CD8-positive, alpha-beta memory T cell (primary cell): ENCODE results near the gene KCTD11. TPM values are rescaled to one million over a fixed set of nuclear protein-coding genes. Genes with fewer than 3 reads are reported as not detected.

ENCODE experiments used
- CTCF ChIA-PET: fragments of 350-600 bp; sonication (Branson Sonifier 250); formaldehyde crosslinking; loops from one replicate; lab custom pipeline; 2021; ENCODE audit warnings: antibody characterized with exemption; lab: Charles Lee
- POLR2A ChIA-PET: fragments of 350-600 bp; sonication (Branson Sonifier 250); formaldehyde crosslinking; loops from one replicate; lab custom pipeline; 2021; ENCODE audit warnings: antibody characterized with exemption; lab: Charles Lee
- DNase-seq, 5 donors: peaks; one replicate each; pipeline versions ENCODE4 v3.0.0 to v3.0.0-alpha.2; 2020 to 2022; ENCODE audit warnings: mixed read lengths in 1 of 5
- H3K27ac ChIP-seq: one replicate; pipeline ENCODE4 v1.7.0; 2013; ENCODE audit warnings: low read depth, mild to moderate bottlenecking, low read length, moderate library complexity
- H3K27me3 ChIP-seq: 2 replicates; pipeline ENCODE4 v1.7.0; 2013; ENCODE audit warnings: low read length, mild to moderate bottlenecking; ENCODE audit not compliant: insufficient read depth, poor library complexity, severe bottlenecking
- H3K36me3 ChIP-seq: 2 replicates; pipeline ENCODE4 v1.7.0; 2013; ENCODE audit warnings: mild to moderate bottlenecking, low read length, moderate library complexity; ENCODE audit not compliant: insufficient read depth
- H3K4me1 ChIP-seq: 2 replicates; pipeline ENCODE4 v1.7.0; 2013; ENCODE audit warnings: mild to moderate bottlenecking, low read length, moderate library complexity; ENCODE audit not compliant: insufficient read depth
- H3K4me3 ChIP-seq: 2 replicates; pipeline ENCODE4 v1.7.0; 2013; ENCODE audit warnings: mild to moderate bottlenecking, low read length
- H3K9me3 ChIP-seq: 2 replicates; pipeline ENCODE4 v1.7.0; 2013; ENCODE audit warnings: mild to moderate bottlenecking, low read length
- H3K27ac Mint-ChIP-seq, 8 donors: one replicate each; pipeline ENCODE4 v1.8.0; 2020 to 2021; ENCODE audit warnings: mixed read lengths in 8 of 8, mild to moderate bottlenecking in 6 of 8, inconsistent platforms in 3 of 8, moderate library complexity in 3 of 8
- H3K27me3 Mint-ChIP-seq, 2 donors: one replicate each; pipeline ENCODE4 v1.8.0; 2020 to 2021; ENCODE audit warnings: mixed read lengths in 2 of 2, mild to moderate bottlenecking in 1 of 2, moderate library complexity in 1 of 2
- H3K36me3 Mint-ChIP-seq, 3 donors: one replicate each; pipeline ENCODE4 v1.8.0; 2020 to 2021; ENCODE audit warnings: mixed read lengths in 3 of 3, inconsistent platforms in 1 of 3, mild to moderate bottlenecking in 1 of 3
- H3K4me1 Mint-ChIP-seq, 3 donors: one replicate each; pipeline ENCODE4 v1.8.0; 2020 to 2021; ENCODE audit warnings: mixed read lengths in 3 of 3, inconsistent platforms in 1 of 3, mild to moderate bottlenecking in 1 of 3
- H3K4me3 Mint-ChIP-seq, 7 donors: one replicate each; pipeline ENCODE4 v1.8.0; 2020 to 2021; ENCODE audit warnings: mixed read lengths in 7 of 7, mild to moderate bottlenecking in 6 of 7, moderate library complexity in 4 of 7, inconsistent platforms in 2 of 7
- H3K9me3 Mint-ChIP-seq, 5 donors: one replicate each; pipeline ENCODE4 v1.8.0; 2020 to 2022; ENCODE audit warnings: mixed read lengths in 5 of 5, mild to moderate bottlenecking in 3 of 5, moderate library complexity in 2 of 5, inconsistent platforms in 1 of 5
- polyA plus RNA-seq: library from polyadenylated mRNA; unstranded; fragments of 300-500 nt; fragmentation: Illumina TruSeq; gene quantifications from one replicate; pipeline ENCODE4 v1.2.3, GENCODE V29; 2021
- total RNA-seq, 2 experiments: library from RNA; stranded (reverse); gene quantifications; one replicate each; pipeline ENCODE4 v1.2.3, GENCODE V29; 2021

KCTD11 gene
- total and polyA plus RNA-seq, 3 experiments from 2014 or later, result 1.9 to 5.1 (median 4.6) TPM

DNA sequence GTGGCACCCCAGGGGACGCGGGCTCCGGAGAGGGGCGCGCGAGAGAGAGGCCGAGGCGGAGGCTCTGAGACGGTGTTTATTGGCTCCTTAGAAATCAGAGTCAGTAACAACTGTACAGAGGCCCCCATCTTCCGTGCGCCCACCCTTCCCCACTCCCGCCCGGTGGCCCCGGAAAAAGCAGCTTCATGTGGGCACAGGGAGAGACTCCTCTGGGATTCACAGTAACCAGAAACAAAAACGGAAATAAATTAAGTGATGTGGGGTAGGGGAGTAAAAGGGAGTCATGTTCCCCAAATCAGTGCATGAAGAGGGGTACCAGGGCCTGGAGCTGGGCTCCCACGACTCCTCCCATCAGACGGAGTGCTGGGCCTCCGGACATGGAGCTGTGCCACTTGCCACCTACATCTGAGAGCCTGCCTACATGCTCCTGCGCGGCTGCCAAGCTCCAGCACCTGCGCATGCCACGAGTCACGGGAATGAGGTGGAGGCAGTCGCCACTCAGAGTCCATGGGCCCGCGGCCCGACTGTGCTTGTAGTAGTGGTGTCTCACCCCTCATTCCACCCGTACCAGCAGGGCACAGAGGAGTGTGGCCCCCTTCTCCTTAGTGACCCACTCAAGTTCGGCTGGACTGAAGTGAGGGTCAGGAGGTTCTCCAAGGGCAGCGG is 36.3 kb upstream of the KCTD11 start:
- Mint-ChIP-seq H3K4me1 (peaks cover 36 to 50% (median 41%) of the 10 kb centered on the region in 3 donors), H3K36me3 (peaks cover 7 to 82% (median 9%) of the 10 kb centered on the region in 3 donors), H3K9me3 (no peaks in the 10 kb centered on the region), H3K27ac (peak overlapping the region; percentile 92 to 97 (median 94)), H3K27me3 (peaks cover 0 to 8% of the 10 kb centered on the region in 2 donors), H3K4me3 (peak overlapping the region; percentile 87 to 96 (median 92))
- Histone ChIP-seq H3K36me3 (peaks cover 37% of the 10 kb centered on the region), H3K4me3 (peak overlapping the region; percentile 66), H3K27me3 (no peaks in the 10 kb centered on the region), H3K9me3 (no peaks in the 10 kb centered on the region), H3K4me1 (peaks cover 41% of the 10 kb centered on the region), H3K27ac (peak overlapping the region; percentile 76)
- DNase-seq, result no peak
- POLR2A ChIA-PET, result interaction anchor here (0.7 to 3.8 kb wide), 4 partner anchors 11 to 164 kb away, joined by 3 to 17 read pairs (median 8); partner anchors contain the start of genes ACAP1 and ZBTB4
- CTCF ChIA-PET, result interaction anchor here (1.4 kb wide), 2 partner anchors 9 to 19 kb away, joined by 5 read pairs; no protein-coding TSS in a partner anchor

DNA sequence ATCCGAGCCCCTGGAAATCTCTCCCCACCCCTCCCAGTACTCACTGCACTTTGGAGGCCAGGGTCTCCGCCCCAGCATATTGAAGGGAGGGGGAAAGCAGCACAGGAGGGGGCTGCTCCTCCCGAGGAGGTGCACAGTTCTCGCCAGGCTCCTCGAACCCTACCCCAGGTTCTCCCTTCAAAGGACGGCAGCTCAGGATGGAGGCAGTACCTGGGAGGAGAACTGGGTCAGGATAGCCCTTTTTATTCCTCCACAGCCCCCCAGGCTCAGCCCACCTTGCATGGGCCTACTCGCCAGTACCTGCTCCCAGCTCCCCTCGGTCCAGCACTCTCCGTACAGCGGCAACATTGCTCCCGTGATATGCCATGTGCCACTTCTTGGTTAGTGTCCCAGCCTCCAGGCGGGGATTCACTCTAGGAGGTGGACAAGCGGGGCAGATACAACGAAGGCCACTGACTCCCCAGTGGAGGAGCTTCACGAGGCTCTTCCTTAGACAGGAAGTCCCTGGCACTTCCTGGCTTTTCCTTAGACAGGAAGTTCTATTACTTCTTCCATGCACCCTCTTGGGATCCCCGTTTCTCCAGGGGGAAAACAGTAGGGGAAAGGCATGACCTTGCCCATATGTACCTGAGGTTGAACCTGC is 34.7 kb upstream of the KCTD11 start:
- no peak overlapping the region for H3K4me3 ChIP-seq
- H3K27me3 Mint-ChIP-seq, result peaks cover 0 to 8% of the 10 kb centered on the region in 2 donors
- H3K27me3 ChIP-seq, result no peaks in the 10 kb centered on the region
- H3K4me1 Mint-ChIP-seq, result peaks cover 25 to 38% (median 31%) of the 10 kb centered on the region in 3 donors
- POLR2A ChIA-PET, result interaction anchor here (0.7 to 3.8 kb wide), 2 partner anchors 19 kb away, joined by 4 to 17 read pairs; partner anchors contain the start of gene ACAP1
- peak overlapping the region in 6 of 7 donors; percentile 36 to 86 (median 50) for H3K4me3 Mint-ChIP-seq
- H3K27ac Mint-ChIP-seq, result peak overlapping the region in 5 of 8 donors; percentile 21 to 83 (median 66)
- peaks cover 0 to 82% (median 13%) of the 10 kb centered on the region in 3 donors for H3K36me3 Mint-ChIP-seq
- no peak overlapping the region for H3K27ac ChIP-seq
- peaks cover 39% of the 10 kb centered on the region for H3K36me3 ChIP-seq
- no peak for DNase-seq
- no peaks in the 10 kb centered on the region for H3K9me3 Mint-ChIP-seq
- CTCF ChIA-PET, result interaction anchor here (1.0 to 1.4 kb wide), 3 partner anchors 12 to 38 kb away, joined by 3 to 4 read pairs (median 4); partner anchors contain the start of gene TMEM95
- no peaks in the 10 kb centered on the region for H3K9me3 ChIP-seq
- peaks cover 31% of the 10 kb centered on the region for H3K4me1 ChIP-seq

DNA sequence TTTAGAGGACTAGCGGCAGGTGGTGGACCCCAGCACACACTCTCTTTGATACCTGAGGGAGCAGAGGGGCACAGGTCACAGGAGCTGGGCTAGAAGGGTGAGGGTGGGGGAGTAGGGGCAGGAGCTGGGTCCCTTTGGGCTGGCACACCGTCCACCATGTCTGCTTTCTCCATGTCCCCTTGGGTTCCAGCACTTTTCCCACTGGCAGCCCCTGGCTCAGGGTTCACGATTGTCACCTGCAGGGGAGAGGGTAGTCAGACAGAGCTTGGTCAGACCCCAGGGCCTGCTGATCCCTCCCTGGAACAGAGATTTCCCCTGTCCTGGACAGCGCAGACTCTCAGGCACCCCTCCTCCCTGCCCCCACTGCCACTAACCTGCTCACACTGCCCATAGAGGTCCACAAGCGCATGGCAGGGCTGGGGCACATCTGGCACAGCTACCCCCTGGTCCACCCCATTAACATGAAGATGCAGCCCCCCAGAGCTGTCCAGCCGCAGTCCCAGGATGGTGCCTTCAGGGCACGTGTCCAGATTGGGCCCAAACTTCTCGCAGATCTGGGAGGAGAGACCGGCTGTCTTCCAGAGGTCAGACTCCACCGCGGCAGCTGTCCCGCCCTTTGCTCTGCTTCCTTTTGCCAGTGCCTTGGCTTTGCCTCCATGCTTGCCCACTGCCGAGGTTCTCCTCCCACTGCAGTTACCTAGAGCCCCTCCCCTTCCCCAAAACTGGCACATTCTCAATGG is 33.7 kb upstream of the KCTD11 start:
- Mint-ChIP-seq H3K4me1 (peaks cover 15 to 28% (median 21%) of the 10 kb centered on the region in 3 donors), H3K27ac (peak overlapping the region in 4 of 8 donors; percentile 42 to 91 (median 65)), H3K9me3 (no peaks in the 10 kb centered on the region), H3K4me3 (peak overlapping the region in 3 of 7 donors; percentile 34 to 86 (median 80)), H3K27me3 (peaks cover 0 to 2% of the 10 kb centered on the region in 2 donors), H3K36me3 (peaks cover 0 to 82% (median 11%) of the 10 kb centered on the region in 3 donors)
- DNase-seq, result no peak
- H3K4me3 ChIP-seq, result no peak overlapping the region
- peaks cover 21% of the 10 kb centered on the region for H3K4me1 ChIP-seq
- POLR2A ChIA-PET, result no interaction called here
- CTCF ChIA-PET, result interaction anchor here (1.0 to 1.4 kb wide), 3 partner anchors 13 to 37 kb away, joined by 3 to 4 read pairs (median 4); partner anchors contain the start of gene TMEM95
- no peaks in the 10 kb centered on the region for H3K9me3 ChIP-seq
- no peak overlapping the region for H3K27ac ChIP-seq
- no peaks in the 10 kb centered on the region for H3K27me3 ChIP-seq
- peaks cover 39% of the 10 kb centered on the region for H3K36me3 ChIP-seq

DNA sequence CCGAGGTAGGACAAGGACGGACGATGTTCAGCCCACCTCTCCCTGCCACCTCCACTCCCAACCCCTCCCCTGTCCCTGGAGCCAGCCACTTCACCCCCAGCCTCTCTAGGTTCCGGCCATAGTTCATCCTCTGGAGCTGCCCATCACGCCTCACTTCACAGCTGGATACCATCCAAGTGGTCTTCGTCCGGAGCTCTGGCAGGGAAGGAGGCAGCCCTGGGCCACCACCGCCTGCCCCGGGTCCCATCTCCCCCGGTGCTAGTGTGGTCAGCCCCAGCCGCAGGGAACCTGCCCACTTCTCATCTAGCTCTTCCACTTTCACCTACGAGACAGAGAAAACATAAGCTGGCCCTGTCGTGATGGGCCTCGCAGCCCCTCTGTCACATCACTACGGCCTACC is 30.5 kb upstream of the KCTD11 start:
- Mint-ChIP-seq H3K36me3 (peaks cover 0 to 83% (median 11%) of the 10 kb centered on the region in 3 donors), H3K27me3 (no peaks in the 10 kb centered on the region), H3K9me3 (no peaks in the 10 kb centered on the region), H3K27ac (peak overlapping the region in 1 of 8 donors; percentile 27), H3K4me3 (peak overlapping the region in 1 of 7 donors; percentile 42), H3K4me1 (peaks cover 4 to 9% (median 6%) of the 10 kb centered on the region in 3 donors)
- DNase-seq, result no peak
- H3K9me3 ChIP-seq, result no peaks in the 10 kb centered on the region
- peaks cover 36% of the 10 kb centered on the region for H3K36me3 ChIP-seq
- peaks cover 13% of the 10 kb centered on the region for H3K4me1 ChIP-seq
- H3K4me3 ChIP-seq, result no peak overlapping the region
- no peaks in the 10 kb centered on the region for H3K27me3 ChIP-seq
- ChIA-PET CTCF (interaction anchor here (1.2 to 9.8 kb wide), 3 partner anchors 9 to 34 kb away, joined by 4 to 85 read pairs (median 5); partner anchors contain the start of gene ACAP1), POLR2A (no interaction called here)
- H3K27ac ChIP-seq, result no peak overlapping the region

DNA sequence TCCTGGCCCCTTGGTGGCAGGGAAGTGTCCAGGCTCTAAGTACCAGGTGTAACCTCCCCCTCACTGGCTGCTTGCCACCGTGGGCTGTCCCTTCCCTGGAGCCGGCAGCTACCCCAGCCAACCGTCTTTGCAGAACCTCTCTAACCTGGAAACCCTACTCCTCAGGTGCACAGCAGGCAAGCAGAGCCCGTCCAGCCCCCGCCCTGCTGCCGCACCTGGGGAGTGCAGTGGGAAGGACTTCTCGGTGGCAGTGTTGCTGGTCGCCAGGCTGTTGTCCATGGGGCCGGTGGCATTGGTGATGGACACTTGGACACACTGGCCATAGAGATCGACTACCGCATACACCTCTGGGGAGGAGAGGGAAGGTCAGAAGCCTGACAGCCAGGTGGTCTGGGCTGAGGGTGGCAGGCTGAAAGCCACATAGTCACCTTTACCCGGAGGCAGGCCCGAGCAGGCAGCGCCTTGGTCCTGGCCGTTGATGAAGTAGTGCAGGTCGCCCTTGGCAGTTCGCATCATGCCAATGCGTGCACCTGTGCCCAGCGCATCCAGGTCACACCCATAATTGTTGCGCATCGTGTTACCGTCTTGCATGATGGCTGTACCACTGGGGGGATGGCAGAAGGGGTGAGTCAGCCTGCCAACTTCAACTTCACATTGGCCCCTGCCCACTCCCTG is 29.3 kb upstream of the KCTD11 start:
- no peak overlapping the region for H3K4me3 Mint-ChIP-seq
- H3K9me3 Mint-ChIP-seq, result no peaks in the 10 kb centered on the region
- Histone ChIP-seq H3K27me3 (no peaks in the 10 kb centered on the region), H3K9me3 (no peaks in the 10 kb centered on the region), H3K4me1 (peaks cover 13% of the 10 kb centered on the region), H3K36me3 (peaks cover 36% of the 10 kb centered on the region), H3K4me3 (no peak overlapping the region), H3K27ac (no peak overlapping the region)
- H3K27me3 Mint-ChIP-seq, result no peaks in the 10 kb centered on the region
- peaks cover 4 to 15% (median 6%) of the 10 kb centered on the region in 3 donors for H3K4me1 Mint-ChIP-seq
- ChIA-PET CTCF (interaction anchor here (1.0 to 9.8 kb wide), 4 partner anchors 8 to 42 kb away, joined by 3 to 85 read pairs (median 6); partner anchors contain the start of gene ACAP1), POLR2A (interaction anchor here (0.5 kb wide), 1 partner anchor 296 kb away, joined by 3 read pairs; no protein-coding TSS in a partner anchor)
- H3K27ac Mint-ChIP-seq, result no peak overlapping the region
- H3K36me3 Mint-ChIP-seq, result peaks cover 0 to 83% (median 8%) of the 10 kb centered on the region in 3 donors
- no peak for DNase-seq

DNA sequence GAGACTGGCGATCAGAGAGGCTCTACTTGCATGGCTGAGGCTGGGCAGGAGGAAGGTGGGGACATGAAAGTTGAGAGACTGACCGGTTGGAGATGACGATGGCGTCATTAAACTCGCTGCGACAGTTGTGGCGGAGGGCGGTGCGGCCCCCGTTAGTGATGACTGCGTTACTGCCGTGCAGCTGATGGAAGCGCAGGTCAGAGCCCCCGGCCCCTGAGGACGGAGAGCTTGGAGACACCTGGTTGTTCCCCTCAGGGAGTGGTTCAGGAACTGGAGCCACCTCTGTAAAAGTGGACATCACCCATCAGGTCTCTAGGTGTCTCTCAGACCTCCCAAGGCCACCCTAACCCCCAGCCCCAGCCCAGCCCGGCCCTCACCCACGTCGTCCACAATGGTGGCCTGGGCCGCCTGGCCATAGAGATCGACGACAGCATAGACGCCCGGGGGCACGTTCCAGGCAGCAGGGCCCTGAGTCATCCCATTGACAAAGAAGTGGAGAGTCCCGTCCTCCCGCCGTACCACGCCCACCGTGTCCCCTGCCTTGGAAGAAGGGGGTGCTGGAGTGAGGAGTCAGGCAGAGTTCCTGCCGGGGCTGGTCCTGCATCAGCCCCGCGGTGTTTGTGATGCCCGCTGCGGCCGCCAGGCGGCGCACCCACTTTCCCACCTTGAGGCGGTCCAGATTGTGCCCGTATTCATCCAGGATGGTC is 28.1 kb upstream of the KCTD11 start:
- H3K4me1 Mint-ChIP-seq, result peaks cover 16 to 27% (median 16%) of the 10 kb centered on the region in 3 donors
- H3K36me3 ChIP-seq, result peaks cover 36% of the 10 kb centered on the region
- POLR2A ChIA-PET, result interaction anchor here (1.0 to 1.6 kb wide), 4 partner anchors 11 to 14 kb away, joined by 3 to 7 read pairs (median 4); partner anchors contain the start of gene ACAP1

More for the DNA sequence above, 28.1 kb upstream of the KCTD11 start:
- Histone ChIP-seq H3K27ac (no peak overlapping the region), H3K4me1 (peaks cover 23% of the 10 kb centered on the region), H3K27me3 (no peaks in the 10 kb centered on the region), H3K4me3 (no peak overlapping the region), H3K9me3 (no peaks in the 10 kb centered on the region)
- peaks cover 0 to 74% (median 5%) of the 10 kb centered on the region in 3 donors for H3K36me3 Mint-ChIP-seq
- H3K27me3 Mint-ChIP-seq, result no peaks in the 10 kb centered on the region
- peak overlapping the region in 4 of 8 donors; percentile 11 to 80 (median 39) for H3K27ac Mint-ChIP-seq
- CTCF ChIA-PET, result interaction anchor here (0.5 to 9.8 kb wide), 9 partner anchors 9 to 48 kb away, joined by 3 to 85 read pairs (median 5); partner anchors contain the start of genes ACAP1 and GPS2
- H3K4me3 Mint-ChIP-seq, result peak overlapping the region in 2 of 7 donors; percentile 13 to 58
- peak; percentile 54 to 76 (median 57) for DNase-seq
- no peaks in the 10 kb centered on the region for H3K9me3 Mint-ChIP-seq
